HG03196 (cell line): ENCODE measurements around the gene ACP4.
"Not testable (repeated sequence)": the region's sequence is repeated elsewhere in the genome, so short reads cannot be mapped to it uniquely, and the experiment has no call there.

Experiments used
- ATAC-seq: cut with Tn5 transposase; IDR thresholded peaks from one replicate; pipeline ENCODE4 v1.9.1; 2021; ENCODE audit not compliant: unreplicated experiment

The ACP4 gene

GRCh38 chr19:50776131-50776530 is 14.1 kb upstream of the ACP4 start:
- ATAC-seq, result no peak

- no peak for ATAC-seq
Measured at GRCh38 chr19:50777261-50777660, 13.0 kb upstream of the ACP4 start.

GRCh38 chr19:50777830-50778303 is 12.3 kb upstream of the ACP4 start:
- no peak for ATAC-seq

- no peak for ATAC-seq
Measured at GRCh38 chr19:50778906-50779430, 11.2 kb upstream of the ACP4 start.

GRCh38 chr19:50779504-50780457 is 10.4 kb upstream of the ACP4 start:
- ATAC-seq, result no peak

- no peak for ATAC-seq
Measured at GRCh38 chr19:50780753-50781435, 9.3 kb upstream of the ACP4 start.

GRCh38 chr19:50783848-50784152 is 6.4 kb upstream of the ACP4 start:
- not testable (repeated sequence) for ATAC-seq

GRCh38 chr19:50784710-50785109 is 5.5 kb upstream of the ACP4 start:
- ATAC-seq, result no peak

- ATAC-seq, result no peak
Measured at GRCh38 chr19:50785329-50785728, 4.9 kb upstream of the ACP4 start.

- no peak for ATAC-seq
Measured at GRCh38 chr19:50790922-50791467, 780 bp downstream of the ACP4 start.

- no peak for ATAC-seq
Measured at GRCh38 chr19:50791594-50792271, 1.5 kb downstream of the ACP4 start.

- ATAC-seq, result no peak
Measured at GRCh38 chr19:50792272-50793250, 2.3 kb downstream of the ACP4 start.

GRCh38 chr19:50793558-50794065 is 3.4 kb downstream of the ACP4 start:
- ATAC-seq, result no peak

- no peak for ATAC-seq
Measured at GRCh38 chr19:50794074-50794875, 4.1 kb downstream of the ACP4 start.

GRCh38 chr19:50794876-50795663 is 4.9 kb downstream of the ACP4 start:
- no peak for ATAC-seq

- ATAC-seq, result no peak
Measured at GRCh38 chr19:50795664-50796073, 5.5 kb downstream of the ACP4 start.

- no peak for ATAC-seq
Measured at GRCh38 chr19:50796128-50796633, 6.0 kb downstream of the ACP4 start.
